H9 (cell line): ENCODE measurements around the gene ZNF292. TPM values are rescaled to one million over a fixed set of nuclear protein-coding genes. Genes with fewer than 3 reads are reported as not detected.

ENCODE experiments used
- DNase-seq: peaks from one replicate; pipeline ENCODE4 v3.0.0-alpha.2; 2017
- H2AFZ ChIP-seq: one replicate; pipeline ENCODE4 v1.6.1; 2013; ENCODE audit warnings: mild to moderate bottlenecking, low read length, control low read depth, moderate library complexity
- H2AK5ac ChIP-seq: 2 replicates; pipeline ENCODE4 v1.6.1; 2013; ENCODE audit warnings: low read length, control low read depth, mixed read lengths; ENCODE audit not compliant: insufficient read length
- H2BK120ac ChIP-seq: one replicate; pipeline ENCODE4 v1.6.1; 2013; ENCODE audit warnings: low read depth, mild to moderate bottlenecking, low read length, control low read depth, inconsistent platforms; ENCODE audit not compliant: poor library complexity, severe bottlenecking
- H2BK12ac ChIP-seq: 2 replicates; pipeline ENCODE4 v1.6.1; 2013; ENCODE audit warnings: low read length, control low read depth, mixed read lengths, low read depth; ENCODE audit not compliant: insufficient read length
- H2BK15ac ChIP-seq: 2 replicates; pipeline ENCODE4 v1.6.1; 2013; ENCODE audit warnings: low read depth, low read length, control low read depth
- H2BK20ac ChIP-seq: one replicate; pipeline ENCODE4 v1.6.1; 2013; ENCODE audit warnings: low read depth, mild to moderate bottlenecking, low read length, control low read depth, inconsistent platforms; ENCODE audit not compliant: poor library complexity, severe bottlenecking
- H2BK5ac ChIP-seq: 2 replicates; pipeline ENCODE4 v1.6.1; 2013; ENCODE audit warnings: low read length, control low read depth, mixed read lengths; ENCODE audit not compliant: insufficient read length
- H3K14ac ChIP-seq: 2 replicates; pipeline ENCODE4 v1.6.1; 2013; ENCODE audit warnings: low read length, control low read depth; ENCODE audit not compliant: insufficient read depth
- H3K18ac ChIP-seq: 2 replicates; pipeline ENCODE4 v1.6.1; 2013; ENCODE audit warnings: low read depth, mild to moderate bottlenecking, mixed read lengths, low read length, control low read depth; ENCODE audit not compliant: insufficient read length
- H3K23ac ChIP-seq: 2 replicates; pipeline ENCODE4 v1.6.1; 2013; ENCODE audit warnings: low read length, control low read depth, mixed read lengths, low read depth; ENCODE audit not compliant: insufficient read length
- H3K23me2 ChIP-seq: 2 replicates; pipeline ENCODE4 v1.6.1; 2013; ENCODE audit warnings: low read depth, mild to moderate bottlenecking, mixed read lengths, low read length, control low read depth; ENCODE audit not compliant: insufficient read length, poor library complexity, severe bottlenecking
- H3K27ac ChIP-seq: 2 replicates; pipeline ENCODE4 v1.5.1; 2013; ENCODE audit warnings: low read length, control low read depth, mixed read lengths, low read depth; ENCODE audit not compliant: insufficient read length
- H3K27me3 ChIP-seq: 2 replicates; pipeline ENCODE4 v1.6.1; 2013; ENCODE audit warnings: low read length, control low read depth, inconsistent platforms; ENCODE audit not compliant: insufficient read depth
- H3K4ac ChIP-seq: 2 replicates; pipeline ENCODE4 v1.6.1; 2013; ENCODE audit warnings: low read depth, mild to moderate bottlenecking, control low read depth, inconsistent platforms, low read length, moderate library complexity
- H3K4me1 ChIP-seq: 2 replicates; pipeline ENCODE4 v1.6.1; 2013; ENCODE audit warnings: low read length, control low read depth, inconsistent platforms; ENCODE audit not compliant: insufficient read depth
- H3K4me2 ChIP-seq: 2 replicates; pipeline ENCODE4 v1.6.1; 2013; ENCODE audit warnings: low read length, control low read depth, mixed read lengths; ENCODE audit not compliant: insufficient read length, insufficient read depth
- H3K56ac ChIP-seq: 2 replicates; pipeline ENCODE4 v1.6.1; 2013; ENCODE audit warnings: low read depth, mild to moderate bottlenecking, mixed read lengths, low read length, control low read depth; ENCODE audit not compliant: insufficient read length
- H3K79me1 ChIP-seq: 2 replicates; pipeline ENCODE4 v1.6.1; 2013; ENCODE audit warnings: low read depth, mild to moderate bottlenecking, moderate library complexity, low read length, control low read depth, inconsistent platforms; ENCODE audit not compliant: insufficient read depth, poor library complexity, severe bottlenecking
- H3K79me2 ChIP-seq: 2 replicates; pipeline ENCODE4 v1.6.1; 2013; ENCODE audit warnings: low read length, control low read depth, inconsistent platforms; ENCODE audit not compliant: insufficient read depth
- H3K9ac ChIP-seq: 2 replicates; pipeline ENCODE4 v1.6.1; 2013; ENCODE audit warnings: low read length, control low read depth, mixed read lengths; ENCODE audit not compliant: insufficient read length; ENCODE audit errors: extremely low read depth
- H3K9me3 ChIP-seq: one replicate; pipeline ENCODE4 v1.6.1; 2013; ENCODE audit warnings: low read depth, low read length, inconsistent platforms; ENCODE audit not compliant: control insufficient read depth
- H3T11ph ChIP-seq: one replicate; pipeline ENCODE4 v1.6.1; 2013; ENCODE audit warnings: mild to moderate bottlenecking, low read length, control low read depth, inconsistent platforms
- H4K20me1 ChIP-seq: one replicate; pipeline ENCODE4 v1.6.1; 2013; ENCODE audit not compliant: control insufficient read depth, insufficient read length, insufficient read depth
- H4K5ac ChIP-seq: 2 replicates; pipeline ENCODE4 v1.6.1; 2013; ENCODE audit warnings: low read depth, mild to moderate bottlenecking, mixed read lengths, low read length, control low read depth; ENCODE audit not compliant: insufficient read length
- H4K8ac ChIP-seq: replicated peaks from 2 replicates; pipeline ENCODE4 v1.6.1; 2013; ENCODE audit warnings: low read length, control low read depth, mixed read lengths, low read depth; ENCODE audit not compliant: insufficient read length
- H4K91ac ChIP-seq: 2 replicates; pipeline ENCODE4 v1.6.1; 2013; ENCODE audit warnings: low read depth, mild to moderate bottlenecking, moderate library complexity, mixed read lengths, low read length, control low read depth; ENCODE audit not compliant: insufficient read length
- H3K27ac Mint-ChIP-seq, 3 experiments: 2 replicates in 2 of 3; 3 replicates in 1 of 3; pipeline ENCODE4 v1.8.0; 2020 to 2021; ENCODE audit warnings: mixed read lengths in 3 of 3, mild to moderate bottlenecking in 1 of 3, moderate library complexity in 1 of 3
- H3K27me3 Mint-ChIP-seq: 2 replicates; pipeline ENCODE4 v1.8.0; 2021; ENCODE audit warnings: low read depth, mild to moderate bottlenecking, moderate library complexity, mixed read lengths
- H3K36me3 Mint-ChIP-seq, 3 experiments: 2 replicates in 2 of 3; 3 replicates in 1 of 3; pipeline ENCODE4 v1.8.0; 2020 to 2021; ENCODE audit warnings: low read depth in 3 of 3, mixed read lengths in 3 of 3; ENCODE audit not compliant: insufficient read depth in 1 of 3
- H3K4me1 Mint-ChIP-seq, 2 experiments: 2 replicates each; pipeline ENCODE4 v1.8.0; 2020; ENCODE audit warnings: mixed read lengths in 2 of 2
- H3K4me3 Mint-ChIP-seq, 2 experiments: 2 replicates in 1 of 2; 3 replicates in 1 of 2; pipeline ENCODE4 v1.8.0; 2020 to 2021; ENCODE audit warnings: mild to moderate bottlenecking in 2 of 2, mixed read lengths in 2 of 2, moderate library complexity in 1 of 2
- H3K9me3 Mint-ChIP-seq, 2 experiments: 2 replicates in 1 of 2; 3 replicates in 1 of 2; pipeline ENCODE4 v1.8.0; 2020; ENCODE audit warnings: mild to moderate bottlenecking in 2 of 2, mixed read lengths in 2 of 2, moderate library complexity in 1 of 2
- total RNA-seq: library from RNA; stranded (reverse); gene quantifications from 2 replicates; pipeline ENCODE4 v1.2.1, GENCODE V29; 2021
- TF ChIP-seq, protein P1 (sequence below): fragments of 200-600 bp; sonication (generic); conservative IDR thresholded peaks from 3 replicates; pipeline ENCODE4 v1.8.0; 2021; ENCODE audit warnings: antibody characterized with exemption, mild to moderate bottlenecking

ZNF292 gene
- total RNA-seq, 1 experiment from 2014 or later: 38.7 TPM

DNA sequence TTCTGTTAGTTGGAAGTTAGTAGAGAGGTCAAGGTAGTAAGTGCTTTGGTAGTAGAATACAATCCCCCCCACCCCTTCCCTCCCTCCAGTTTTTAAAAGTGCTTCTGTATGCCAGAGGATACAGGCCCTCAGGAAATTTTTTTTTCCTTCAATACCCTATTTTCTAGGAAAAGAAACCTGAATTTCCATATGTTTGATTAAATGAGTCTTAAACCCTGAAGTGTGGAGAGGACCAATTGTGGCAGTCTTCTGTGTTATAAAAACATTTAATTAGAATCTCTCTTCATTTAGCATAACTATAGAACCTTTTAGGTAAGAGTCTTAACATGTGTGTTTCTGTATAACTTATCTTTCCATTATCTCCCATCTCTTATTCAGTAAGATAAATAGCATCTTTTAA lies 59.5 kb downstream of the ZNF292 start:
- Histone ChIP-seq H3K27ac (no peak overlapping the region), H2BK20ac (no peak overlapping the region), H3K23me2 (peaks cover 2% of the 10 kb centered on the region), H3K4ac (no peak overlapping the region), H4K8ac (no peak overlapping the region), H2AFZ (no peak overlapping the region), H3K56ac (no peak overlapping the region), H2BK12ac (no peak overlapping the region), H2BK15ac (no peak overlapping the region), H3K14ac (no peak overlapping the region), H2AK5ac (no peak overlapping the region), H3K79me1 (peaks cover 6% of the 10 kb centered on the region), H3K9ac (no peak overlapping the region), H4K91ac (no peak overlapping the region), H4K5ac (no peak overlapping the region), H3K9me3 (no peaks in the 10 kb centered on the region), H3K4me1 (peaks cover 8% of the 10 kb centered on the region), H3K27me3 (no peaks in the 10 kb centered on the region), H2BK5ac (no peak overlapping the region), H3K79me2 (peaks cover 3% of the 10 kb centered on the region; the same call in 1 of the 2 replicates), H3T11ph (no peak overlapping the region), H3K23ac (no peak overlapping the region), H3K4me2 (no peak overlapping the region), H4K20me1 (no peaks in the 10 kb centered on the region), H3K18ac (no peak overlapping the region), H2BK120ac (no peak overlapping the region)
- H3K36me3 Mint-ChIP-seq: peaks cover 9 to 29% (median 27%) of the 10 kb centered on the region in 3 experiments; a peak in 6 of 7 replicates
- no peaks in the 10 kb centered on the region for H3K27me3 Mint-ChIP-seq
- H3K4me1 Mint-ChIP-seq: peaks cover 47 to 48% of the 10 kb centered on the region in 2 experiments
- TF ChIP-seq, protein P1, sequence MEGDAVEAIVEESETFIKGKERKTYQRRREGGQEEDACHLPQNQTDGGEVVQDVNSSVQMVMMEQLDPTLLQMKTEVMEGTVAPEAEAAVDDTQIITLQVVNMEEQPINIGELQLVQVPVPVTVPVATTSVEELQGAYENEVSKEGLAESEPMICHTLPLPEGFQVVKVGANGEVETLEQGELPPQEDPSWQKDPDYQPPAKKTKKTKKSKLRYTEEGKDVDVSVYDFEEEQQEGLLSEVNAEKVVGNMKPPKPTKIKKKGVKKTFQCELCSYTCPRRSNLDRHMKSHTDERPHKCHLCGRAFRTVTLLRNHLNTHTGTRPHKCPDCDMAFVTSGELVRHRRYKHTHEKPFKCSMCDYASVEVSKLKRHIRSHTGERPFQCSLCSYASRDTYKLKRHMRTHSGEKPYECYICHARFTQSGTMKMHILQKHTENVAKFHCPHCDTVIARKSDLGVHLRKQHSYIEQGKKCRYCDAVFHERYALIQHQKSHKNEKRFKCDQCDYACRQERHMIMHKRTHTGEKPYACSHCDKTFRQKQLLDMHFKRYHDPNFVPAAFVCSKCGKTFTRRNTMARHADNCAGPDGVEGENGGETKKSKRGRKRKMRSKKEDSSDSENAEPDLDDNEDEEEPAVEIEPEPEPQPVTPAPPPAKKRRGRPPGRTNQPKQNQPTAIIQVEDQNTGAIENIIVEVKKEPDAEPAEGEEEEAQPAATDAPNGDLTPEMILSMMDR: no peak
- no peak overlapping the region for H3K4me3 Mint-ChIP-seq
- DNase-seq: no peak
- peak overlapping the region in 2 of 3 experiments; percentile 90 to 96; a peak in 3 of 7 replicates for H3K27ac Mint-ChIP-seq
- H3K9me3 Mint-ChIP-seq: no peaks in the 10 kb centered on the region
